Memory B cell (primary cell): ENCODE measurements around the gene TMEM200C.
"Not testable (repeated sequence)": the region's sequence is repeated elsewhere in the genome, so short reads cannot be mapped to it uniquely, and the experiment has no call there.

Experiments
- ATAC-seq: fragments of 150-1000 bp; cut with Tn5 transposase; 2 replicates; pipeline ENCODE4 v1.10.0; 2021; ENCODE audit warnings: low read depth, mild to moderate bottlenecking, moderate library complexity
- DNase-seq, 2 donors: peaks; one replicate each; pipeline ENCODE4 v3.0.0; 2022; ENCODE audit warnings: low spot score in 2 of 2
- H3K27ac Mint-ChIP-seq: one replicate; pipeline ENCODE4 v1.8.0; 2022; ENCODE audit warnings: mild to moderate bottlenecking, moderate library complexity, mixed read lengths
- H3K27me3 Mint-ChIP-seq: one replicate; pipeline ENCODE4 v1.8.0; 2022; ENCODE audit warnings: mixed read lengths
- H3K36me3 Mint-ChIP-seq: one replicate; pipeline ENCODE4 v1.8.0; 2022; ENCODE audit warnings: mild to moderate bottlenecking, mixed read lengths
- H3K4me1 Mint-ChIP-seq: one replicate; pipeline ENCODE4 v1.8.0; 2022; ENCODE audit warnings: mixed read lengths
- H3K4me3 Mint-ChIP-seq: one replicate; pipeline ENCODE4 v1.8.0; 2022; ENCODE audit warnings: mild to moderate bottlenecking, moderate library complexity, mixed read lengths
- H3K9me3 Mint-ChIP-seq: one replicate; pipeline ENCODE4 v1.8.0; 2022; ENCODE audit warnings: mixed read lengths

TMEM200C gene

GRCh38 chr18:5876891-5877290 lies 18.4 kb downstream of the TMEM200C start:
- no peaks in the 10 kb centered on the region for H3K36me3 Mint-ChIP-seq
- peaks cover 4% of the 10 kb centered on the region for H3K27me3 Mint-ChIP-seq
- peaks cover 2% of the 10 kb centered on the region for H3K9me3 Mint-ChIP-seq
- no peak overlapping the region for H3K27ac Mint-ChIP-seq
- DNase-seq (no peak), ATAC-seq (no peak)
- H3K4me1 Mint-ChIP-seq, result peaks cover 3% of the 10 kb centered on the region
- no peak overlapping the region for H3K4me3 Mint-ChIP-seq

DNA sequence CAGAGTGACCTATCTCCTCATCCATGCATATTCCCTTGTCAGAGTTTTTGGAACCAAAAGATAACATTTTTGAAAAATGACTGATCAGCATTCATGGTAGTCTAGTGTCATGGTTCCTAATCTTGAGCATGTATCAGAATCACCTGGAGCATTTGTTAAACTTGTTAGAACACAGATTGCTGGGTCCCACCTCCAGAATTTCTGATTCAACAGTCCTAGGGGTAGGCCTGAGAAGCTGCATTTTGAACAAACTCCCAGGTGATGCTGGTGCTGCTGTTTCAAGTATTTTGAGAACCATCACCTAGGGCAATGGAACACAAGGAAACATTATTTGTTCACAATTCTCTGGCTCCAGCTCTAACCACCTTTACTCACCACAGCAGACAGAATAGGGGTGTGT lies 21.0 kb downstream of the TMEM200C start:
- Mint-ChIP-seq H3K4me1 (peaks cover 3% of the 10 kb centered on the region), H3K9me3 (peaks cover 2% of the 10 kb centered on the region), H3K36me3 (no peaks in the 10 kb centered on the region), H3K27ac (no peak overlapping the region), H3K4me3 (no peak overlapping the region), H3K27me3 (peaks cover 4% of the 10 kb centered on the region)
- no peak for ATAC-seq
- DNase-seq, result no peak

- Mint-ChIP-seq H3K4me3 (no peak overlapping the region), H3K9me3 (peaks cover 2% of the 10 kb centered on the region), H3K27ac (no peak overlapping the region), H3K27me3 (peaks cover 2% of the 10 kb centered on the region), H3K4me1 (peaks cover 3% of the 10 kb centered on the region), H3K36me3 (no peaks in the 10 kb centered on the region)
- ATAC-seq (no peak), DNase-seq (no peak)
Measured at GRCh38 chr18:5872886-5873285, 22.4 kb downstream of the TMEM200C start.

- H3K36me3 Mint-ChIP-seq, result no peaks in the 10 kb centered on the region
- no peak overlapping the region for H3K4me3 Mint-ChIP-seq
- H3K27me3 Mint-ChIP-seq, result no peaks in the 10 kb centered on the region
- DNase-seq, result no peak
- peaks cover under 1% of the 10 kb centered on the region for H3K9me3 Mint-ChIP-seq
- peaks cover 3% of the 10 kb centered on the region for H3K4me1 Mint-ChIP-seq
- H3K27ac Mint-ChIP-seq, result no peak overlapping the region
- ATAC-seq, result no peak
Measured at GRCh38 chr18:5871426-5871825, 23.9 kb downstream of the TMEM200C start.

DNA sequence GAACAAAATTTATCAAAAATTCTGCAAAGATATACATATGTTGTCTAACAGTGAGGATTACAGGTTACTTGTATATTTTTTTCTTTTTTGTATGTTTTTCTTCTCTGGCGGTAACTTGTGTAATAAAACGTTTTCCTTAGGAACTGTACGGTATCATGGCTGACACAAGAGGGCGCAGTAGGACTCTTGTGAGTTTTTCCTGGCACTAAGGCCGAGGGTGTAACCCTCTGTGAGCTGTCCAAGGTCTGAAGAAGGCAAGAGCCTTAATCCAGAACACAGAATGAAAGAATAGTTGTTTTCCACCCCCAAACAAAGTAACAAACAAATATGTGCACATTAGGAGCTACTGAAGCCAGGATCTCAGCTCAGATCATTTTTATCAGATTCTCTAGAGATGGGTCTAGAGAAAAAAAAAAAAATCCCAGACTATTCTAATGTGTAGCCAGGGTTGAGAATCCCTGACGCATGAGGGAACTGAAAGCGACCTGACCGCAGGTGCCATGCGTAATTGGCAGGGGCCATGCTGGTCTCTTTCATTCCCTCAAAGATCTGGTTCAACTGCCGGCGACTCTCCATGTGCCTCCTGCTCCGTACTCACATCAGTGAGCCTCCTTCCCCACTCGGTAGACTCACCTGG lies 27.0 kb downstream of the TMEM200C start:
- no peak for ATAC-seq
- peaks cover under 1% of the 10 kb centered on the region for H3K9me3 Mint-ChIP-seq
- no peak for DNase-seq
- no peak overlapping the region for H3K4me3 Mint-ChIP-seq
- H3K4me1 Mint-ChIP-seq, result peaks cover 3% of the 10 kb centered on the region
- H3K27ac Mint-ChIP-seq, result no peak overlapping the region
- no peaks in the 10 kb centered on the region for H3K36me3 Mint-ChIP-seq
- H3K27me3 Mint-ChIP-seq, result peaks cover 2% of the 10 kb centered on the region

DNA sequence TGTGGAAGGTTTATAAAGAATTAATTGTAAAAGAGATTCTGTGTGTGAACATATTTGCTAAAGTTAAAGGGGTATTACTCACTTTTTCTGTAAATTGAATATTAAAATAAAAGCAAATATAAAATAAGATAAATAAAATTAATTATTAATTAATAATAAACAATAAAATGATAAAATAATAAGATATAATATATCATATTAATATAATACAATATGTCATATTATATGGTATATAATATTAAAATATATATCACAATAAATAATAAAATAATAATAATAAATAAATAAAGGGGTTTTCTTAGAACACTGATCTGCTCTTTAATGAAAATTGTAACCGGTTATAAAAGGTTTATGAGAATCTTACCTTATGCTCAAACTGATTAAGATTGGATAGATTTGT lies 29.8 kb downstream of the TMEM200C start:
- Mint-ChIP-seq H3K27ac (no peak overlapping the region), H3K36me3 (no peaks in the 10 kb centered on the region), H3K9me3 (peaks cover 5% of the 10 kb centered on the region), H3K4me1 (no peaks in the 10 kb centered on the region), H3K4me3 (no peak overlapping the region), H3K27me3 (peaks cover 3% of the 10 kb centered on the region)
- no peak for ATAC-seq
- no peak for DNase-seq

DNA sequence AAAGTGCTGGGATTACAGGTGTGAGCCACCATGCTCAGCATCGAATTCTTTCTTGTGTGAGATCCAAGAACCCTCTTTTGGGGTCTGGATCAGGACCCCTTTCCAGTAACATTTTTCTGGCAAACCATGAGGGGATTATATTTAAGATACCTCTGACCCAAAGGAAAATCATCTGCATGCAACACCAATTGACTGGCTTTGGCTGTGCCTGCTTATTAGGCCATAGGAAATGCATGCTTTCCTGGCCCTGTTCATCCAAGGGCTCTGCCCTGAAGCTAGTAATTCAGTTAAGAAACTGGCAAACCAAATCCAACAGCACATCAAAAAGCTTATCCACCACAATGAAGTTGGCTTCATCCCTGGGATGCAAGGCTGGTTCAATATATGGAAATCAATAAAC lies 33.2 kb downstream of the TMEM200C start:
- H3K4me1 Mint-ChIP-seq, DNase-seq, H3K27me3 Mint-ChIP-seq, H3K9me3 Mint-ChIP-seq, H3K27ac Mint-ChIP-seq, ATAC-seq, H3K4me3 Mint-ChIP-seq, H3K36me3 Mint-ChIP-seq: not testable (repeated sequence)

DNA sequence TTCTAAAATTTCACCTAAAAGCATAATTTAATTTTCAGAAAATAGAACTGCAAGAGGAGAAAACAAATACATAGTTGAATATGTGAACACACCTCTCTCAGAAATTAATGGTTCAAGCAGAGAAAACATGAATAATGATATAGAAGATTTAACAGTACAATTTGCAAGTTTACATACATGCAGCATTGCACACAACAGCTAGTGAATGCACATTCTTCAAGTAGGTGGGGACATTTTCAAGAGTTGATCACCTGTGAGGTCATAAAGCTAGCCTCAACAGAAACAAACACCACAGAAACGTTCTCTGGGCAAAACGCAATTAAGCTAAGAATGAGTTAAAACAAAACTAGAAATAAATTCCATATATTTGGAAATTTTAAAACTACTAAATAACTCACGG lies 38.1 kb downstream of the TMEM200C start:
- H3K27me3 Mint-ChIP-seq, result peaks cover 1% of the 10 kb centered on the region
- no peak overlapping the region for H3K27ac Mint-ChIP-seq
- H3K4me1 Mint-ChIP-seq, result no peaks in the 10 kb centered on the region
- H3K4me3 Mint-ChIP-seq, result no peak overlapping the region
- ATAC-seq (no peak), DNase-seq (no peak)
- no peaks in the 10 kb centered on the region for H3K36me3 Mint-ChIP-seq
- H3K9me3 Mint-ChIP-seq, result peaks cover 3% of the 10 kb centered on the region

DNA sequence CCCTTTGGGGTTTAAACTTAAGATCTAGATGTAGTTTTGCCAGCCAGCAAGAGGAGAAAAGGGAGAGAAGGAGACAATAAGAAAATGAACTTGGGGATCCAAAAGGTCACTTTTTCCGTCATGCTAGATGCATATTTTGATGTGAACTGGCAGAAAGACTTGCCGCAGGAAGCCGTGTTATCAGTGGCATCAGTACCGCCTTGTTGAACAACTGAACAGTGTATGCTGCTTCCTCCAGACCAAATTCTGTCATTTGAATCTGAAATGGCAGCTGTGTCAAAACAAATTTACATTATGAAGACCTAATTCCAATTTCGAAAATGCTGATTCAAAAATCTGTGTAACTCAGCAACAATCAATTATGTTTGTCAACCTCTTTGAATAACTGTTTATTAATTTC lies 42.1 kb downstream of the TMEM200C start:
- no peak for DNase-seq
- ATAC-seq, result no peak
- no peaks in the 10 kb centered on the region for H3K36me3 Mint-ChIP-seq
- H3K9me3 Mint-ChIP-seq, result no peaks in the 10 kb centered on the region
- H3K27me3 Mint-ChIP-seq, result peaks cover 3% of the 10 kb centered on the region
- no peak overlapping the region for H3K4me3 Mint-ChIP-seq
- no peak overlapping the region for H3K27ac Mint-ChIP-seq
- H3K4me1 Mint-ChIP-seq, result no peaks in the 10 kb centered on the region

- peaks cover 6% of the 10 kb centered on the region for H3K27me3 Mint-ChIP-seq
- no peak for DNase-seq
- no peaks in the 10 kb centered on the region for H3K36me3 Mint-ChIP-seq
- no peak for ATAC-seq
- H3K4me1 Mint-ChIP-seq, result no peaks in the 10 kb centered on the region
- H3K27ac Mint-ChIP-seq, result no peak overlapping the region
- no peaks in the 10 kb centered on the region for H3K9me3 Mint-ChIP-seq
- no peak overlapping the region for H3K4me3 Mint-ChIP-seq
Measured at GRCh38 chr18:5851998-5852397, 43.3 kb downstream of the TMEM200C start.

DNA sequence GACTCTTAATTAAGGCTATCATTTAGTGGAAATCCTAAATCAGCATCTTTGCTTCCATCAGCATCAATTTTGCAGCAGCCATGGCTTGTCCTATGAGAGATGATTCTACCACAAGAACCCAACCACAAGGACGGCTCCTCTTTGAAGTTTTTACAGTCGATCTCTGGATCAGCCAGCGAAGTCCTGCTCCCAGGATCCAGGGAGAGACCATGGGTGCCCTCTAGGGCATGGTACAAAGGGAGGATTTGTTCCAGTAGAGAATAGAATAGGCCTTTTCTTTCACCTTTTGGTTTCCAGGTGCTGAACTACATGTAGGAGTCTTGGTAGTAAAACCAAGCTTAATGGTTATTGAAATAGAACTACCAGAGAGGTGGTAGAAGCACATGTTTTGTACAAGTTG lies 52.7 kb downstream of the TMEM200C start:
- Mint-ChIP-seq H3K4me1 (no peaks in the 10 kb centered on the region), H3K36me3 (no peaks in the 10 kb centered on the region), H3K4me3 (no peak overlapping the region), H3K27me3 (peaks cover 2% of the 10 kb centered on the region), H3K27ac (no peak overlapping the region), H3K9me3 (no peaks in the 10 kb centered on the region)
- ATAC-seq (no peak), DNase-seq (no peak)

- H3K4me1 Mint-ChIP-seq, result no peaks in the 10 kb centered on the region
- H3K36me3 Mint-ChIP-seq, result no peaks in the 10 kb centered on the region
- peaks cover 1% of the 10 kb centered on the region for H3K27me3 Mint-ChIP-seq
- H3K4me3 Mint-ChIP-seq, result no peak overlapping the region
- no peak for ATAC-seq
- no peaks in the 10 kb centered on the region for H3K9me3 Mint-ChIP-seq
- no peak for DNase-seq
- no peak overlapping the region for H3K27ac Mint-ChIP-seq
Measured at GRCh38 chr18:5841518-5841917, 53.8 kb downstream of the TMEM200C start.

DNA sequence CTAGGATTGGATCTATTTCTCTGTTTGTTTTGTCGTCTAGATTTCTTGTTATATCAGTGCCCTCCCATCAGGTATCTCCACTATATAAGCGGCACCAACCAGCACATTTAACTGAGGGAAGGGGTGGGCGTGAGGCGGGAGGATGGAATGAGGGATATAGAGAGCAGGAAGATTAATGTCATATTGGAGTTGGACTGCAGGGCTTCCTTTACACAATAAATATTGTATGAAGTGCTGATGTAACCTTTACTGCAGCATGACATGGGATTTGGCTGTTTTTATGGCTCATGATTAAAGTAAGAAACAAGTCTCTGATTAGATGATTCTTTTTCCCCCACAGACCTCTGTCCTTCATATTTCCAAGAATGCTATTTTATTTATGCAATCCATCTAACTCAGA lies 54.8 kb downstream of the TMEM200C start:
- H3K27ac Mint-ChIP-seq, result no peak overlapping the region
- ATAC-seq (no peak), DNase-seq (no peak)
- H3K9me3 Mint-ChIP-seq, result no peaks in the 10 kb centered on the region
- peaks cover 1% of the 10 kb centered on the region for H3K27me3 Mint-ChIP-seq
- H3K36me3 Mint-ChIP-seq, result no peaks in the 10 kb centered on the region
- no peaks in the 10 kb centered on the region for H3K4me1 Mint-ChIP-seq
- no peak overlapping the region for H3K4me3 Mint-ChIP-seq

GRCh38 chr18:5840025-5840424 lies 55.3 kb downstream of the TMEM200C start:
- no peak overlapping the region for H3K27ac Mint-ChIP-seq
- no peak for ATAC-seq
- no peaks in the 10 kb centered on the region for H3K4me1 Mint-ChIP-seq
- peaks cover 1% of the 10 kb centered on the region for H3K27me3 Mint-ChIP-seq
- no peaks in the 10 kb centered on the region for H3K9me3 Mint-ChIP-seq
- no peak overlapping the region for H3K4me3 Mint-ChIP-seq
- DNase-seq, result no peak
- no peaks in the 10 kb centered on the region for H3K36me3 Mint-ChIP-seq

GRCh38 chr18:5839102-5839501 lies 56.2 kb downstream of the TMEM200C start:
- DNase-seq, result no peak
- no peaks in the 10 kb centered on the region for H3K4me1 Mint-ChIP-seq

More at GRCh38 chr18:5839102-5839501, 56.2 kb downstream of the TMEM200C start:
- Mint-ChIP-seq H3K36me3 (no peaks in the 10 kb centered on the region), H3K27ac (no peak overlapping the region), H3K27me3 (peaks cover 1% of the 10 kb centered on the region), H3K9me3 (no peaks in the 10 kb centered on the region), H3K4me3 (no peak overlapping the region)
- no peak for ATAC-seq
